Neural cell (in vitro differentiated cells): ENCODE data around the gene LRMDA. TPM values are rescaled to one million over a fixed set of nuclear protein-coding genes. Genes with fewer than 3 reads are reported as not detected.

ENCODE experiments used
- H2AFZ ChIP-seq: fragments of 200-600, 300-800 bp; sonication (generic), shearing (Covaris generic); 2 replicates; pipeline ENCODE4 v1.6.0; 2014; ENCODE audit warnings: low read depth, mild to moderate bottlenecking, antibody characterized with exemption, low read length, moderate library complexity
- H3F3A ChIP-seq: fragments of 200-600 bp; shearing (Covaris generic); 2 replicates; pipeline ENCODE4 v1.6.1; 2016; ENCODE audit warnings: mild to moderate bottlenecking, moderate library complexity, mixed read lengths, antibody characterized with exemption, low read length; ENCODE audit not compliant: insufficient read depth, poor library complexity, severe bottlenecking
- H3K27ac ChIP-seq: fragments of 200-600, 300-800 bp; sonication (generic), shearing (Covaris generic); 2 replicates; pipeline ENCODE4 v1.5.1; 2014; ENCODE audit warnings: mild to moderate bottlenecking, low read length, moderate library complexity
- H3K27me3 ChIP-seq: fragments of 300-800, 200-600 bp; sonication (generic), shearing (Covaris generic); 2 replicates; pipeline ENCODE4 v1.6.0; 2014; ENCODE audit warnings: mild to moderate bottlenecking, low read depth, low read length, moderate library complexity; ENCODE audit not compliant: insufficient read depth
- H3K36me3 ChIP-seq: fragments of 300-800, 200-600 bp; sonication (generic), shearing (Covaris generic); 2 replicates; pipeline ENCODE4 v1.5.1; 2014; ENCODE audit warnings: mild to moderate bottlenecking, antibody characterized with exemption, low read length, moderate library complexity; ENCODE audit not compliant: insufficient read depth
- H3K4me2 ChIP-seq: fragments of 300-800, 200-600 bp; sonication (generic), shearing (Covaris generic); 2 replicates; pipeline ENCODE4 v1.6.0; 2014; ENCODE audit warnings: mild to moderate bottlenecking, low read length
- H3K4me3 ChIP-seq: fragments of 300-800, 200-600 bp; sonication (generic), shearing (Covaris generic); 2 replicates; pipeline ENCODE4 v1.5.1; 2014; ENCODE audit warnings: mild to moderate bottlenecking, low read length, moderate library complexity
- H3K79me2 ChIP-seq: fragments of 200-600 bp; shearing (Covaris generic); replicated peaks from 2 replicates; pipeline ENCODE4 v1.6.0; 2014; ENCODE audit warnings: mild to moderate bottlenecking, low read length, moderate library complexity; ENCODE audit not compliant: insufficient read depth
- H3K9ac ChIP-seq: fragments of 300-800, 200-600 bp; sonication (generic), shearing (Covaris generic); 2 replicates; pipeline ENCODE4 v1.6.1; 2016; ENCODE audit warnings: mild to moderate bottlenecking, low read length, mixed read lengths
- H3K9me2 ChIP-seq: fragments of 200-600 bp; shearing (Covaris generic); 2 replicates; pipeline ENCODE4 v1.6.1; 2016; ENCODE audit warnings: mild to moderate bottlenecking, low read length, mixed read lengths; ENCODE audit not compliant: insufficient read depth
- H3K9me3 ChIP-seq: fragments of 200-600, 300-800 bp; sonication (generic), shearing (Covaris generic); 2 replicates; pipeline ENCODE4 v1.6.1; 2016; ENCODE audit warnings: mild to moderate bottlenecking, mixed run types, low read length, moderate library complexity, mixed read lengths
- H4K20me1 ChIP-seq: fragments of 200-600 bp; shearing (Covaris generic); 2 replicates; pipeline ENCODE4 v1.6.1; 2016; ENCODE audit warnings: mild to moderate bottlenecking, mixed run types; ENCODE audit not compliant: insufficient read depth
- CTCF ChIP-seq: fragments of 450-650 bp; IDR thresholded peaks from 2 replicates; pipeline ENCODE4 v1.5.1; 2014; ENCODE audit warnings: antibody characterized with exemption, mild to moderate bottlenecking, moderate library complexity; ENCODE audit not compliant: poor library complexity, severe bottlenecking
- EP300 ChIP-seq: fragments of 450-650 bp; conservative IDR thresholded peaks from 2 replicates; pipeline ENCODE4 v1.6.1; 2014; ENCODE audit warnings: antibody characterized with exemption, mild to moderate bottlenecking, moderate library complexity; ENCODE audit not compliant: poor library complexity, severe bottlenecking
- EZH2 ChIP-seq: fragments of 200-600, 300-800 bp; shearing (Covaris generic), sonication (generic); IDR thresholded peaks from 2 replicates; pipeline ENCODE4 v1.6.1; 2014; ENCODE audit warnings: antibody characterized with exemption, low read length, borderline replicate concordance, mild to moderate bottlenecking; ENCODE audit not compliant: insufficient read depth, poor library complexity, severe bottlenecking
- MXI1 ChIP-seq: fragments of 450-650 bp; conservative IDR thresholded peaks from 2 replicates; pipeline ENCODE4 v1.6.1; 2014; ENCODE audit warnings: antibody characterized with exemption, mild to moderate bottlenecking; ENCODE audit not compliant: poor library complexity, severe bottlenecking
- POLR2AphosphoS5 ChIP-seq: IDR thresholded peaks from 2 replicates; pipeline ENCODE4 v1.6.1; 2012
- RAD21 ChIP-seq: fragments of 450-650 bp; conservative IDR thresholded peaks from 2 replicates; pipeline ENCODE4 v1.6.1; 2014; ENCODE audit warnings: antibody characterized with exemption, mild to moderate bottlenecking, moderate library complexity
- REST ChIP-seq: IDR thresholded peaks from 2 replicates; pipeline ENCODE4 v1.6.1; 2012; ENCODE audit warnings: borderline replicate concordance
- SMC3 ChIP-seq: fragments of 450-650 bp; conservative IDR thresholded peaks from 2 replicates; pipeline ENCODE4 v1.6.1; 2014; ENCODE audit warnings: antibody characterized with exemption, mild to moderate bottlenecking, moderate library complexity; ENCODE audit not compliant: poor library complexity
- TAF1 ChIP-seq: IDR thresholded peaks from 2 replicates; pipeline ENCODE4 v1.6.1; 2012; ENCODE audit warnings: low read depth
- polyA plus RNA-seq: library from polyadenylated mRNA; depleted of rRNA; stranded (reverse); fragments of >200 nt; gene quantifications from 2 replicates; pipeline ENCODE4 v1.2.3, GENCODE V29; 2014

The LRMDA gene
- polyA plus RNA-seq, 1 donor from 2014 or later: 5.6 TPM

- H3K9me3 ChIP-seq: no peaks in the 10 kb centered on the region
- no peaks in the 10 kb centered on the region for H3K79me2 ChIP-seq
- no peak overlapping the region for H3K27ac ChIP-seq
- H3K27me3 ChIP-seq: no peaks in the 10 kb centered on the region
- peaks cover 3% of the 10 kb centered on the region for H3F3A ChIP-seq
- no peak overlapping the region for H3K9ac ChIP-seq
- no peaks in the 10 kb centered on the region for H3K36me3 ChIP-seq
- H3K4me3 ChIP-seq: no peak overlapping the region
- no peak overlapping the region for H2AFZ ChIP-seq
- no peaks in the 10 kb centered on the region for H3K9me2 ChIP-seq
- H4K20me1 ChIP-seq: no peaks in the 10 kb centered on the region
- H3K4me2 ChIP-seq: no peak overlapping the region
- TF ChIP-seq RAD21 (no peak), SMC3 (no peak), EZH2 (no peak), TAF1 (no peak), REST (no peak), CTCF (no peak), POLR2AphosphoS5 (no peak), EP300 (no peak), MXI1 (no peak)
Measured at GRCh38 chr10:75544993-75545706, 113.7 kb downstream of the LRMDA start.

- H3F3A ChIP-seq: peaks cover 3% of the 10 kb centered on the region
- H3K9me3 ChIP-seq: no peaks in the 10 kb centered on the region
- H3K4me3 ChIP-seq: no peak overlapping the region
- H3K4me2 ChIP-seq: no peak overlapping the region
- no peak overlapping the region for H3K27ac ChIP-seq
- TF ChIP-seq EZH2 (no peak), REST (no peak), MXI1 (no peak), TAF1 (no peak)
- H3K9me2 ChIP-seq: no peaks in the 10 kb centered on the region
- no peaks in the 10 kb centered on the region for H3K36me3 ChIP-seq
- no peak overlapping the region for H3K9ac ChIP-seq
- no peaks in the 10 kb centered on the region for H3K79me2 ChIP-seq
- H2AFZ ChIP-seq: no peak overlapping the region
- no peaks in the 10 kb centered on the region for H4K20me1 ChIP-seq
- no peaks in the 10 kb centered on the region for H3K27me3 ChIP-seq
Measured at GRCh38 chr10:75546004-75546403, 114.6 kb downstream of the LRMDA start.
